HUDEP-2 (cell line): ENCODE results near the gene MARCHF9.

Experiments
- DNase-seq, 76 experiments: peaks; one replicate each; lab custom pipeline; 2025; ENCODE audit not compliant: unreplicated experiment in 76 of 76; lab: John Stamatoyannopoulos, UW

MARCHF9 gene

DNA sequence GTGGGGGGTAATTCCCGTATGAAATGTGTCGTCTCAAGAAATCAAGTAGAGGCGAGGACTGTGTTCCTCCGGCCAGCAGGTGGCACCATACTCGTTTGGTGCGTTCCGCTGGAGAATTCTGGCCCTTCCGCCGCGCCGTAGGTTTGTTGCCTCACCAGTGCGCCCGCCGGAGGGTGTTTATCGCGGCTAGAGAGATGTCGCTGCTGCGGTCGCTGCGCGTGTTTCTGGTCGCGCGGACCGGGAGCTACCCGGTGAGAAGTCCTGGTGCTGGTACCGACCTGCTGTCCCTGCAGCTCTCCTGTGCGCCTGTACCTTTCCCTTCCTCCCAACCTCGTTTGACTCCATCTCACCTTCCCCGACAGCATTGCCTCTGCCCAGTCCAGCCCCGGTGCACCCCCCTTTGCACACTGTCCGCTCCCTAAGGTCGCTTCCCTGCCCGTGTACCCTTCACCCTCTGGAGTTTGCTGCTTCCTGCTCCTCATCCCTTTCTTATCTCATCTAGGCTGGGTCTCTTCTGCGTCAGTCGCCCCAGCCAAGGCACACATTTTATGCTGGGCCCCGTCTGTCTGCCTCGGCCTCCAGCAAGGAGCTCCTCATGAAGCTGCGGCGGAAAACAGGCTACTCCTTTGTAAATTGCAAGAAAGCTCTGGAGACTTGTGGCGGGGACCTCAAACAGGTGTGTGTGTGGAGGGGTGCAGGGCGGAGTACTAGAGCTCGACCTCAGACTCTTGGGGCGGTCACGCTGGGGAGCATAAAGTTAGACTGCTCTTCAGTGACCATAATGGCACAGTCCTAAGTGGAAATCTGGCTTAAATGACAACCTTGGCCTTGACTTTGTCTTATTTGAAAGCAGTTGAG is 27.9 kb downstream of the MARCHF9 start, which contains the start of gene TSFM:
Gene TSFM (plus strand): TSS at position 180 of the 858 bp plus-strand sequence. CDS start 15 bp downstream, at position 195.
- DNase-seq, result peak; percentile 28 to 95 (median 89)

DNA sequence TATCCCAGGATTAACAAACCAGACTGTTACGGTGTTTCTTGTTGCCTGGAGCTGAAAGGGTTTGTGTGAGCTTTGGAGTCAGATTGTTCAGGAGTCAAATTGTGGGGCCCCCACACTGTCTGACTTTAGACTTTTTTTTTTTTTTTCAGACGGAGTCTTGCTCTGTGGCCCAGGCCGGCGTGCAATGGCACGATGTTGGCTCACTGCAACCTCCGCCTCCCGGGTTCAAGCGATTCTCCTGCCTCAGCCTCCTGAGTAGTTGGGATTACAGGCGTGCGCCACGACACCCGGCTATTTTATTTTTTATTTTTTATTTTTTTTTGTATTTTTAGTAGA is 28.5 kb downstream of the MARCHF9 start:
- DNase-seq, result no peak

- DNase-seq, result no peak
These were observed 29.0 kb downstream of the MARCHF9 start for GRCh38 chr12:57783861-57784260.

DNA sequence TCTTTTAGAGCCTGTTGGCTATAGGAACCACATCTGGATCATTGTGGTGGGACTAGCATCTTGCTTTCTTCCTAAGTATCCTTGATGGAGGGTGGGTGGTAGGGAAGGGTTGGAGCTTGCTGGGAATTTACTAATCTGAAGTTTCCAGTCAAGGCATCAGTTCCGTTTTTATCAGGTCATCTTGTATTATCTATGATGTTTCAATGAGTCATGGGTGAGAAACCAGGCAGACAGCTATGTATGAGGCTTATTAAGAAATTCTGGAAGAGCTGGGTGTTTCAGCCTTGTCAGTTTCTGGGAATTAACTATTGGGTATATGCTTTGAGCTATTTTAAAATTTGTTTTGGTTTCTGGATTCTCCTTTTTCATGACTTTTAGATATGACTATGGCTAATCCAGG is 39.0 kb downstream of the MARCHF9 start:
- DNase-seq, result no peak

GRCh38 chr12:57795354-57795753 is 40.5 kb downstream of the MARCHF9 start:
- DNase-seq, result no peak

- DNase-seq, result no peak
These were observed 42.1 kb downstream of the MARCHF9 start for GRCh38 chr12:57796996-57797395.

GRCh38 chr12:57797933-57798332 is 43.0 kb downstream of the MARCHF9 start:
- no peak for DNase-seq

DNA sequence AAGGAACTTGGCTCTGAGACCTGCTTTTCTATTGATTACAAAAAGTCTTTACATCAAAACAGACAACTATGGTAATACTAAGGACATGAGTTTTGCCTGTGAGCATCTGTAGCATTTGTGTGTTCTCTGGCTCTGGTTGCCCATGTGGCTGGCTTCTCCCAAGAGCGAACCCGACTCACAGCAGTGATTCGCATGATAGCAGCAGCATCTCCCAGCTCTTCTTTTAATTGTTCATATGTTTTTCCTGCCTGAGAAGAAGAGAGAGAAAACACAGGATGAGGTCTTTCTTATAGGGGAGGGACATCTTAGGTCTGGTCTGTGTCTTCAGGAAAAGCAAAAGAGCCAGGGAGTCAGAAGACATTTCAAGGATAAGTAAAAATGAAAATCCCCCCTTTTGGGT is 46.1 kb downstream of the MARCHF9 start:
- no peak for DNase-seq

GRCh38 chr12:57802607-57803006 is 47.7 kb downstream of the MARCHF9 start:
- no peak for DNase-seq

DNA sequence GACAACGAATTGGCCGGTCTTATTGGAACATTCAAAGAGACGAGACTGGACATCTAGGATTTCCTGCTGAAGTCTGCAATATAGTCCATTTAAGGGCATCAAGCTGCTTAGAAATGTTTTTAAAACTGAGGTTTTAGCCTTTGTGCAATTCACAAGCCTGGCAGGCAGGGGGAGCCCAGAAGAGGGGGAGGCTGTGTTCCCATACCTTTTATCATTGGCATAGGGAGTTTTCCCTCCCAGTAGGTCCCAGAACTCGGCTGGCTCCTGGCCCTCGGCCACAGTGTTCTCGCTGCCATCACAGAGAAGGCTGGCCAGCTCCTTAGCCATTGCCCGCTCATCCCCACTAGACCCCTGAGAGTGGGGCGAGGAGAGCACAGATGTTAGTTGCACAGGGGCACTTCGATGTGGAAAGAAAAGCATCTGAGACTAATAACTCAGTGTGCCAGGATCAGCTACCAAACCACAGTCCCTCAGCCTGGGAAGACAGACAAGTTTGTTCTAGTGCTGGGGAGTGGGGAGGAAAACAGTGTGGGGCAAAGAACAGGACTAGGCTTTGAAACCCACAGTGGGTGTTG is 48.5 kb downstream of the MARCHF9 start:
- peak in 14 of 76 experiments; percentile 2 to 34 (median 8) for DNase-seq

DNA sequence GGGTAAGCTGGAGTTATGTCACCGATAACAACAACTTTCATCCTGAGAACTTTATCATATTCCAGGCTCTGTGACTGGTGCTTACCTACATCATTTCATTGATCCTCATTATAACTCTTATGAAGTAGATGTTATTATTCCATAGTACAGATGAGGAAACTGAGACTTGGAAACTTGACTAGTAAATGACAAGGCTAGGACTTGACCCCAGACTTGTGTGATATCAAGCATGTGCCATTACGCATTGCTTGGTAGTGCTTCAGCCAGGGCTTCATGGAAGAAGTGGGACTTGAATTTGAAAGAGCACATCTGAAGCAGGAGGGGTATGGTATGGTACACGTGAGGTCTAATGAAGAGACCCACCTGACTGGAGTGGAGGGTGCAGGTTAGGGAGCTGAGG is 51.8 kb downstream of the MARCHF9 start:
- DNase-seq, result no peak

DNA sequence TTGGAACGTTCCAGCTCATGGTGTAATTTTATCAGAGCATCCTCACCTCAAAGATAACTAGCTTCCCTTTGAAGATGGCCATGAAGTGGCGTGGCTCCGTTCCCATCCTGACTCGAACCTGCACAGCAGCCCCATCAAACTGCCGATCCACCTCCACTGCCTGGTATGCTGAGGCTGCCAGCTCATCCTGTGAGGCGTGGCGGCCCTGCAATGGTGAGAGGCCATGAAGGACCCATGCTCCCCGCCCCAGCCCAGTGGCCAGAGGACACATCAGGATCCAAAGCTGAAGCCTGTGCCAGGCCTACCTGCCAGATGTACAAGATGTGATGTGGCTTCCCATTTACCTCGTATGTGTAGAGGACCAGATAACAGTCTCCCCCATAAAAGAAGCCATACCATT is 52.4 kb downstream of the MARCHF9 start:
- no peak for DNase-seq

DNA sequence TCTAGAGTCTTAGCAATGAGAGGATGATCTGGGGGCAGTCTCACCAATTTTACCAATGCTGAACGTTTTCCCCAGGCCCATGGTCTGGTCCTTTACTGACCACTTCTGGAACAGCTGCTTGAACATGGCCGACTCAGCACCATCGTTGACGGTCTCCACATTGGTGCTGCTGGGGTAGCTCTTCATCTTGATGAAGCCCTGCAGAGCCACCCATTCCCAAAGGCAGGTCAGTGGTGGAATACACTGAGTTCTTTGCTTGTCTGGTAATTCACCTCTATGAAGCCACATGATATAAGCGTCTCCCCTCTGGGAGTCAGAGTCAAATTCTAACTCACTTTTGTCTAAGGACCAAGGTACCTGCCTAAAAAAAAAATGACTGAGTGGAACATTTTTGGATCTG is 53.4 kb downstream of the MARCHF9 start:
- no peak for DNase-seq

DNA sequence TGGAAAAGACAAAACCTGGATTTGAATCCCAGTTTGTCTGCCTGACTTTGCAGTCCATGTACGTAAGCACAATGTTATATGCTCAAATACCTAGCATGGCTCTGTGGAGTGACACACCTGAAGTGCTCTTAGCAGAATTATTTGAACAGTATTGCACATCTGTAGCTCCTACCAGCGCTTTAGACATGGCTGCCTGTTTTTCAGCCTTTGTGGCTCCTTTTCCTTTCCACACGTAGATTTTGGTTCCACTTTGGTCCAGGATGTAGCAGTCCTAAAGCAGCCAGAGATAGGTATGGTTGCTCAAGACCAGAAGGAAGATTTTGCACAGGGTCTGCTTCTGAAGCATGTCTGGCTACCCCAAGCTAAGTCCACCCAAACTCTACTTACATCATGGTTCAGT is 54.5 kb downstream of the MARCHF9 start:
- DNase-seq, result no peak
